ENCODE results near the gene KIF9.

DNA sequence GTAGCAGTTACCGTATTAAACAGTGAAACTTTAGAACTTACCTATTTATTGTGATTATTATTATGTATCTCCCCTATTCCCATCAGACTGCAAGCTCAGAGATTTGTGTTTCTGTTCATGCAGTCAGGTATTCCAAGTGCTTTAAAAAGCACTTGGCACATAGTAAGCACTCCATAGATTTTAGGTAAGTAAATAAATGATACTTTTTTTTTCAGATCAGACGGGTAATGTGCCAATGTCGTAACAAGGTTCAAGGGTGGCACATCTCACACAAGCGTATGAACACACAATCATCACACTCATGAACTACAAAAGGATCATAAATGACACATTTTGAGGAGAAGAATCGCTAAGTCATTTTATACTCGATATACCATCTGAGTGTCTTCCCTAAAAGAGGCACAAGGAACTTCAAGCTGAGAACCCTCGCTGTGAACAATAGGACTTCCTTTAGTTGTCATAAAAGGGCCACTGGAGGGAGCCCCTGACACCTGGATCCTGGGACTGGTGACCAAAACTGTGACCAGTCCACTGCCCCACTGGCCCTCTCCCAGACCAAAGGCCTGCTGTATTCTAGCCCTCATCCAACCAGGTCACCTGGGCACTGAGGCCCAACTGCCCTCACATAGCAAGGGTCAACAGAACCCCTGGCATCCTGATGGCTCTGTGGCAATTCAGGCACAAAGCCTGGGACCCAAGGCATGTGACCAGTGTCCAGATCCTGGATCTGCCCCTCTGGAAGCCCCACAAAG, 32.1 kb downstream of the KIF9 start:
- TF ChIP-seq, protein P1, sequence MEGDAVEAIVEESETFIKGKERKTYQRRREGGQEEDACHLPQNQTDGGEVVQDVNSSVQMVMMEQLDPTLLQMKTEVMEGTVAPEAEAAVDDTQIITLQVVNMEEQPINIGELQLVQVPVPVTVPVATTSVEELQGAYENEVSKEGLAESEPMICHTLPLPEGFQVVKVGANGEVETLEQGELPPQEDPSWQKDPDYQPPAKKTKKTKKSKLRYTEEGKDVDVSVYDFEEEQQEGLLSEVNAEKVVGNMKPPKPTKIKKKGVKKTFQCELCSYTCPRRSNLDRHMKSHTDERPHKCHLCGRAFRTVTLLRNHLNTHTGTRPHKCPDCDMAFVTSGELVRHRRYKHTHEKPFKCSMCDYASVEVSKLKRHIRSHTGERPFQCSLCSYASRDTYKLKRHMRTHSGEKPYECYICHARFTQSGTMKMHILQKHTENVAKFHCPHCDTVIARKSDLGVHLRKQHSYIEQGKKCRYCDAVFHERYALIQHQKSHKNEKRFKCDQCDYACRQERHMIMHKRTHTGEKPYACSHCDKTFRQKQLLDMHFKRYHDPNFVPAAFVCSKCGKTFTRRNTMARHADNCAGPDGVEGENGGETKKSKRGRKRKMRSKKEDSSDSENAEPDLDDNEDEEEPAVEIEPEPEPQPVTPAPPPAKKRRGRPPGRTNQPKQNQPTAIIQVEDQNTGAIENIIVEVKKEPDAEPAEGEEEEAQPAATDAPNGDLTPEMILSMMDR (IDR thresholded peaks at IDR 0.05; ENCODE audit: low read length): peak; percentile 58
- no peak for TF ChIP-seq EZH2 (IDR thresholded peaks at IDR 0.05; ENCODE audit: borderline replicate concordance, low read length)
